Breast epithelium (tissue), 4 donors: Measurements from ENCODE around the gene PTPDC1. TPM values are rescaled to one million over a fixed set of nuclear protein-coding genes. Genes with fewer than 3 reads are reported as not detected.

Experiments used
- DNase-seq, 2 donors: peaks; one replicate each; pipeline ENCODE4 v3.0.0-alpha.2; 2019; ENCODE audit warnings: low spot score in 2 of 2
- H3K27ac ChIP-seq, 2 donors: fragments of 200-600 bp; sonication (generic) in 1 of 2; one replicate each; pipeline ENCODE4 v1.5.1; 2016 to 2019; ENCODE audit warnings: mild to moderate bottlenecking in 1 of 2
- H3K27me3 ChIP-seq, 2 donors: fragments of 200-600 bp; sonication (generic) in 1 of 2; one replicate each; pipeline versions ENCODE4 v1.5.1 to v1.6.0; 2017 to 2019; ENCODE audit warnings: control low read depth in 1 of 2, mild to moderate bottlenecking in 1 of 2
- H3K36me3 ChIP-seq: fragments of 200-600 bp; one replicate; pipeline ENCODE4 v1.5.1; 2019
- H3K4me1 ChIP-seq, 2 donors: fragments of 200-600 bp; sonication (generic); one replicate each; pipeline ENCODE4 v1.5.1; 2016 to 2019; ENCODE audit warnings: control low read depth in 1 of 2
- H3K4me3 ChIP-seq, 3 donors: fragments of 200-600 bp; sonication (generic); 1 replicate in 2 of 3; 2 replicates in 1 of 3; pipeline ENCODE4 v1.5.1; 2016 to 2019; ENCODE audit warnings: mild to moderate bottlenecking in 3 of 3, moderate library complexity in 2 of 3
- H3K9me3 ChIP-seq, 2 donors: fragments of 200-600 bp; sonication (generic) in 1 of 2; one replicate each; pipeline ENCODE4 v1.5.1; 2016 to 2019; ENCODE audit warnings: control low read depth in 1 of 2
- CTCF ChIP-seq, 3 donors: fragments of 450-650 bp; IDR thresholded peaks; one replicate each; pipeline ENCODE4 v1.5.1; 2016 to 2017; ENCODE audit warnings: antibody characterized with exemption in 3 of 3, mild to moderate bottlenecking in 3 of 3, moderate library complexity in 3 of 3
- POLR2A ChIP-seq: fragments of 450-650 bp; IDR thresholded peaks from one replicate; pipeline ENCODE4 v1.6.1; 2016; ENCODE audit warnings: antibody characterized with exemption, mild to moderate bottlenecking, moderate library complexity
- POLR2AphosphoS5 ChIP-seq, 3 donors: sonication (generic); formaldehyde crosslinking; IDR thresholded peaks; one replicate each; pipeline ENCODE4 v1.6.1; 2017; ENCODE audit warnings: antibody characterized with exemption in 3 of 3
- intact Hi-C: fragments of 100-400 bp; cut with DNase I; formaldehyde crosslinking; loops from one replicate; pipeline ENCODE4 v1.15.1; 2023; ENCODE audit warnings: low total_unique reads
- total RNA-seq, 3 donors: library from RNA; depleted of rRNA; stranded (reverse); fragments of >200 nt; gene quantifications; one replicate each; pipeline ENCODE4 v1.1.0, GENCODE V29; 2016

The PTPDC1 gene
- total RNA-seq, 3 donors from 2014 or later, result 11.4 to 12.1 (median 12.0) TPM

- no peak for DNase-seq
- Histone ChIP-seq H3K9me3 (no peaks in the 10 kb centered on the region), H3K4me3 (no peak overlapping the region), H3K27me3 (no peaks in the 10 kb centered on the region), H3K36me3 (no peaks in the 10 kb centered on the region), H3K27ac (no peak overlapping the region), H3K4me1 (no peaks in the 10 kb centered on the region)
- TF ChIP-seq CTCF (IDR thresholded peaks at IDR 0.05) (no peak), POLR2A (no peak), POLR2AphosphoS5 (IDR thresholded peaks at IDR 0.05) (no peak)
- intact Hi-C loops, result no loop called here
Measured at GRCh38 chr9:94096819-94097577, 12.7 kb downstream of the PTPDC1 start.

GRCh38 chr9:94097788-94098414, 13.6 kb downstream of the PTPDC1 start:
- no peaks in the 10 kb centered on the region for H3K36me3 ChIP-seq
- no peak for DNase-seq
- H3K9me3 ChIP-seq, result no peaks in the 10 kb centered on the region
- no peak overlapping the region for H3K27ac ChIP-seq
- H3K4me1 ChIP-seq, result no peaks in the 10 kb centered on the region
- intact Hi-C loops, result no loop called here
- H3K27me3 ChIP-seq, result no peaks in the 10 kb centered on the region
- TF ChIP-seq POLR2A, result no peak
- no peak for TF ChIP-seq POLR2AphosphoS5 (IDR thresholded peaks at IDR 0.05)
- no peak for TF ChIP-seq CTCF (IDR thresholded peaks at IDR 0.05)
- no peak overlapping the region for H3K4me3 ChIP-seq

GRCh38 chr9:94100152-94100879, 16.1 kb downstream of the PTPDC1 start:
- intact Hi-C loops, result no loop called here
- H3K4me1 ChIP-seq, result no peaks in the 10 kb centered on the region
- DNase-seq, result no peak
- no peak overlapping the region for H3K27ac ChIP-seq
- no peak for TF ChIP-seq CTCF (IDR thresholded peaks at IDR 0.05)
- TF ChIP-seq POLR2AphosphoS5 (IDR thresholded peaks at IDR 0.05), result no peak
- TF ChIP-seq POLR2A, result no peak
- H3K27me3 ChIP-seq, result no peaks in the 10 kb centered on the region
- H3K9me3 ChIP-seq, result no peaks in the 10 kb centered on the region
- no peak overlapping the region for H3K4me3 ChIP-seq
- no peaks in the 10 kb centered on the region for H3K36me3 ChIP-seq

GRCh38 chr9:94101162-94101853, 17.0 kb downstream of the PTPDC1 start:
- no peak for TF ChIP-seq CTCF (IDR thresholded peaks at IDR 0.05)
- TF ChIP-seq POLR2AphosphoS5 (IDR thresholded peaks at IDR 0.05), result no peak
- no peak for TF ChIP-seq POLR2A
- DNase-seq, result no peak
- Histone ChIP-seq H3K27ac (no peak overlapping the region), H3K9me3 (no peaks in the 10 kb centered on the region), H3K36me3 (no peaks in the 10 kb centered on the region), H3K27me3 (no peaks in the 10 kb centered on the region), H3K4me1 (no peaks in the 10 kb centered on the region), H3K4me3 (no peak overlapping the region)
- intact Hi-C loops, result no loop called here
